Stimulated activated CD4-positive, alpha-beta T cell treated with anti-CD3 and anti-CD28 coated beads, TNF-alpha, amount 100 ng/mL, for 4 hours (primary cell): ENCODE measurements around the gene RASD1.

ENCODE experiments used
- DNase-seq, 3 experiments: peaks; one replicate each; pipeline ENCODE4 v3.0.0-alpha.2; 2020; ENCODE audit warnings: low read depth in 3 of 3

Gene RASD1

DNA sequence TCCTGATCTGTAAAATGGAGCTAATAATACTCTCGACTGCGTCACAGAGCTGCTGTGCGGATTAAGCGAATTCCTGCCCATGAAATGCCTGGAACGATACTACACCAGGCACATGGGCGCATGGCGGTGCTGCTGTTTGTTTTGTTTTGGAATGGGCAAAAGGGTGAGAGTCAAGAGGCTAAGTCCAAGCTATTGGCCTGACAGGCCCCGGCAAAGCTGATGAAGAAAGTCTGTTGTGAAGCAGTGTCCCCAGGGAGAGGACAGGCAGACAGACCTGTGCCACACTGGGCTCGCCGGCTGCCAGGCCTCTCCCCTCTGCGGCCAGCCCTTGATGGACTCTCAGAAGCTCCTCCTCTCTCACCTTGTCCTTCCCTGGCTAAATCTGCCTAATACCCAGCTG is 31.3 kb upstream of the RASD1 start:
- DNase-seq = no peak

DNA sequence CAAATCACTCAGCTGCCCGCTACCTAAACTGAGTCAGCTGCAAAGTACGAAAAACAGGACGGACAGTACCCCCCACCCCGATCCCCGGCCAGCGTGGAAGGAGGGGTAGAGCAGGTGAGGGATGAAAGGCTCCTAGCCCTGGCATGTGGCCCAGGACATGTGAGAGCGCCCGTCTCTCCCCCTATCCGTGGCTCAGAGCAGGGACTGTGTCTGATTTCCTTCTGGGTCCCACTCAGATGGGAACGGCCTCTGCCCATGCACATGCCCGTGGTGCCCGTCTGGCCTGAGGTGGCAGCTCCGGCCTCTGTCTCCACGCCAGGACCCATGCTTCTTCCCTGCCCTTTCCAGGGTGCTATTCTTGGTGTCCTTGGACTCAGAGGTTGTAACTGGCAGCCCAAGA is 30.2 kb upstream of the RASD1 start:
- DNase-seq = no peak

DNA sequence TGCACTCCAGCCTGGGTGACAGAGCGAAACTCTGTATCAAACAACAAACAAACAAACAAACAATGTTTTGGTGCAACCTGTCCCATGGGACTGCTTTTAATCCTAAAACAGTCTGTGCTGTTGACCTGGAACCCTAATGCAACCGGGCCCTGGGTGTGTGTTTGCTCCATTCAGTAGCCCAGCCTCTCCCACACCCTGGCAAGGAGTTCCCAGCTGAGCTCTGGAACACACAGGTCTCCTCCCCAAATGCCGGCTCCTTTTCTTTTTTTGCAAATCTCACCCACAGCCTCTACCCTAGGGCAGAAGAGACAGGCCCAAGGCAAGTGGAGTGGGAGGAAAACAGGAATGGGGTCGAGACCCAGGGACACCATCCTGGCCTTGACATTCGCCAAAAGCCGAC is 29.8 kb upstream of the RASD1 start:
- DNase-seq = no peak

DNA sequence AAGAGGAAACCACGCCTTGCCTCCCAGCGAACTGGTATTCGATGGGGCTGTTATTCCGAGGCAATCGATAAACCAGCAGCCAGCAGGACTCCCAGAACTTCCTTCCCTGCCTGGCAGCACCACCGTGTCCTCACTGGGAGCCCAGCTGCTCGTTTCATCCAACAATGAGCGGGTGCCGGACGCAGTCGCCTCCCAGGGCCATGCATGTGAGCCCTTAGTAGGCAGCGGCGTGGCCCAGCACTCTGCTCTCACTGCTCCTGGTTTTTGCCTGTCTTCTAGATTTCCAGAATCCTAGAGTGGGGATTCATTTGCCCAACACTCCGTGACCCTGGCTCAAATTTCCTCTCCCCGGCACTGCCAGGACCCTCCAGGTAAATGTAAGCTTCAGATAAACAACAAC is 29.1 kb upstream of the RASD1 start:
- DNase-seq = no peak

DNA sequence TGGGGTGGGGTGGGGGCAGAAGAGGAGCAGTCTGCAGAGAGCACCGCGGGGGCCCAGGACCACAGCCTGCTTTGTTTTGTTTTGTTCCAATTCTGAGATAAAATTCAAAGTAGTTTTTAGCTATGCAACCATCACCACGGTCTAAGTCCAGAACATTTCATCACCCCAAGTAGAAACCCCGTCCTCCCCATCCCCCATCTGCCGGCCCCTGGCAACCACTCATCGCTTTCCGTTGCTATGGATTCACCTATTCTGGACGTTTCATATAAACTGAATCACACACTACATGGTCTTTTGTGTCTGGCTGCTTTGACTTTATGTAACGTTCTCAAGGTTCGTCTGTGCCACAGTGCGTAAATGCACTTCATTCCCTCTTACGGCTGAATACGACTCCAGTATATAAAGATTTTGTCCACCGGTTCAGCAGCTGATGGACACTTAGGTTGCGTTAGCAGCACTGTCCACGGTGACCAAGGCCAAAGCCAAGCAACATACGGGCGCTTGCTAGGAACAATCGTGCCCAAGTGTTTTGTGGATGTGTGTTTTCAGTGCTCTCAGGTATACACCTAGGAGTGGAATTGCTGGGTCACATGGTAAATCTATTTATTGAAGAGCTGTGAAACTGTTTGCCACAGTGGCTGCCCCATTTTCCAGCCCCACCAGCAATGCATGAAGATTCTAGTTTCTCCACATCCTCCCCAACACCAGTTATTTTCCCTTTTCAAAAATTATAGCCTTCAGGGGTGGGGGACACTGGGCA is 27.7 kb upstream of the RASD1 start:
- no peak for DNase-seq

DNA sequence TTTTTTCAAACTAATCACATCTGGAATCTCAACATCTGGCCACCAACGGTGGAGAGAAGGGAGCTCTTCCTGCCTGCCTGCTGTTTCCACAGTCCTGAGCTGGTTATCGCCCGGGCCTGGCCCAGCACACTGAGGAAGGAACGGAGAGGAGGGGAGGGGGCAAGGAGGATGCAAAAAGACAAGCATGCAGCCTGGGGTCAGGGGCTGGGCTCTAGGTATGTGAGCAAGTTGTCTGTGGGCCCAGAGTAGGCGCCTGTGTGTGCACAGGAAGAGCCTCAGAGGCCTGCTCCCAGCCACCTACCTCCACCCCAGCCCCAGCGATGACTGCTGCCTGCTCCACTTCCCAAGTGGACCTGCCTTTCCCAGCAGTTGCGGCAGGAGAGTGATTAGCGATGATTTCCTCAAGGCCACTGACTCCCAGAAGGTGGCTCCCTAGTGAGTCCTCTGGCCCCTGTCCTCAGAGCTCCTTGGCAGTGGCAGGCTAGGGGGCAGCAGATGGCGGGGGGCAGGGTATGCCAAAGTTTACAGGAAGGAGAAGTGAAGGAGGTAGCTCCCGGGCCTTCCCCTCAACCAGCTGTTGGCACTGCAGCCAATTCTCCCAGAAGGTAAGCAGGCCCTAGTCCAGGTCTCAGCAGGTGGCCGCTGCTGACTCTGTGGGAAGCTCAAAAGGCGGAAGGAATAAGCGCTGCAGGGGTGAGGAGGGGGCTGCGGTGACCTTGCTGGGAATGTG is 27.0 kb upstream of the RASD1 start:
- no peak for DNase-seq

DNA sequence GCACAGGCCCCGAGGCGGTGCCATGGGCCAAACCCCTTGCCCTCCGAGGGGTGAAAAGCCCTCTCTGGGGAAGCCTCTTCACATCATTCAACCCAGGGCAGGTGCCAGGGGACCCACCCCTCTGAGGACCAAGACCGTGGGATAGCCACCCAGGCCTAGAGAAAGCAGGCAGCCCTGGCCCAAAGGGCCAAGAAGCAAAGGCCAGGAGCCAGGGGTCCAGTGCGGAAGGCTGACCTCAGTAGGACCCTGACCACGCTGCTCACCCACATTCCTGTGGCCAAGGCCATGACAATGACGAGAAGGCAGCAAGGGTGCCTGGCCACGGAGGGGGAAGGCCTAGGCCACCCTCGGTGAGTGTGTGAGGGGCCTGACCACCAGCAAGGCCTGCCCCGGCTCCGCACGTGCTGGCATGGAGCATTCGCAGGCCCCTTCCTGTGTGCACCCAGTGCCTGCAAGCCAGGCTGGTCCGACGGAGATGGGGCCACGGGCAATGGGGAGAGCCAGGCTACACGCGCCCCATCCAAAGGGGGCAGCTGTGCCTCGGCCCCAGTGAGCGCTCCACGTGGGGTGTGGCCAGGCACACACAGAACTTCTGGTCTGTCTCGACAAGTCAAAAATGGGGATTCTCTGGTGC is 24.5 kb upstream of the RASD1 start:
- DNase-seq = no peak

DNA sequence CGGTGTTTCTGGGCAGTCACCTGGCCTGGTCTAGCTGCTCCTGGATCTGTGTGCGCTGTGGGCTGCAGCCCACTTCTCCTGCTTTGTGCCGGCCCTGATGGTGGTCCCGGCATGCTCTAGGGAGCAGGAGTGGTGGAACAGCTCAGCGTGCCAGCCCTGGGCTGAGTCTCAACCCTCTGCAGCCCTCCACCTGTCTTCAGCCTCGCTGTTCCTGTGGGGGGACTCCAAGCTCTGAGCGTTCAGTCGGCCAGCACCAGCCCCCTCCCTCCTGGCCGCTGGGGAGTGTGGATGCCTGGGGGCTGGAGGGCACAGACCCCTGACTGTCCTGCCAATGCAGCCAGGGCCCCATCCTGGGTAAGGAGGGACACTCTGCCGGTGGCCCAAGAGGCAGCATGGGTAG is 23.7 kb upstream of the RASD1 start:
- no peak for DNase-seq

DNA sequence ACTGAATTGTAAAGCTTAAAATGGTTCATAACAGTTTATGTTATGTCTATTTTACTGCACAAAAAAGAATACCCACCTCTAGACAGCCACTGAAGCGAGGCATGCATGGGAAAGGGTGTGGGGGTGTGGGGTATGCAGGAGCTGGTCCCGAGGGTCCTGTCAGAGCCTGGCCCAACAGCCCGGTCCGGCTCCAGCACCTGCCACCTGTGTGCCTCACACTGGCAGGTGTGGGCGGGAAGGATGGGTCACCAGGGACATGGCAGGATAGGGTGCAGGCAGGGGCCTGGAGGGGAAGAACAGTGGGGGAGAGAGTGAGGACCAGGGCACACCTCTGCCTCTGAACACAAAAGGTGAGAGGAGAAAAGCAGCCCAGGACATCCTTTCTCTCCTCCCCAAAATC is 22.8 kb upstream of the RASD1 start:
- no peak for DNase-seq

DNA sequence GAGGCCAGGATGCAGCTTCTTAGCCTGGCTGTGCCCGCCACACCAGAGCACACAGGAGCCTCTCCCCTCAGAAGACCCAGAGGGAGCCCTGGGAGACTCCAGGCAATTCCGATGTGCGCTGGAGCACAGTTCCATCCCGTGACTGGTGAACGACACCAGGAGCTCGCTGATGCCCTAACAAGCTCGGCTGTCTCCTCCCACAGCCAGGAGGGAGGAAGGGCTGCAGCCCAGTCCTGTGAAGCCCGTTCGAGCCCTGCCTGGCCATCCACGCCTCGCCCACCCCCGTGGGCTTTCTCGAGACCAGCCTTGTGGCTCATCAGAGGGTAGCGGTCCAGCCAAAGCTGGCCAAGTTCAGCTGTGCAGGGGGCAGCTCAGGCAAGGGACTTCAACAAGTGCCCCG is 21.8 kb upstream of the RASD1 start:
- no peak for DNase-seq

DNA sequence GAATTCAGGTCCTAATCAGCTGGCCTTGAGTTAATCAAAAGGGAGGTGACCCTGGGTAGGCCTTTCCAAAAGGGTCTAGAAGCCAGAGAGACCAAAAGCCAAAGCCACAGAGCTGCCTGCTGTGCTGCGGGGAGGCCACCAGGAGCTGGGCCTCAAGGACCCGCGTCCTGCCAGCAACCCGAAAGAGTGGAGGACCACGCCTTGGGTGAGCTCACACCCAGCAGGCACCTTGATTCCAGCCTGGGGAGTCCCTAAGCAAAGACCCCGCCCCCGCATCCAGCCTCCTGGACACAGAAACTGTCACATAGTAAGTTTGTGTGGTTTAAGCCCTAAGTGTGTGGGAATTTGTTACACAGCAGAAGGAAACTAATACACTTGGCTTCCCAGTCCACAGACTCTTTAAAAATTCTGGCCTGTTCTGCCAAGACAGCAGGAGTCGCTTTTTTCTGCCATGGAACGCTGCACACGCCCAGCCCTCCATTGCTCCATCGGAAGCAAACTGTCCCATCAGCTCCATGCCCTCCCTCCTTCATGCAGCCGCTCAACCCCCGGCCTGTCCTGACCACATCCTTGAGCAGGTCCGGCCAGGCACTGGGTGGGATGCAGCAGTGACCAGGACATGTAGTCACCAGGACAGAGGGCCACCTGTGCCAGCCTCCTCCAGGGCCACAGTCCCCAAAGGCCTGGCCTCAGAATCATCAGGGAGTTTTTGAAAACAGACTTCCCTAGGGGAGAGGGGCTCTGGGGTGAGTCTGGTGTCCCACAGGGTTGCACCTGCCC is 20.9 kb upstream of the RASD1 start:
- no peak for DNase-seq

DNA sequence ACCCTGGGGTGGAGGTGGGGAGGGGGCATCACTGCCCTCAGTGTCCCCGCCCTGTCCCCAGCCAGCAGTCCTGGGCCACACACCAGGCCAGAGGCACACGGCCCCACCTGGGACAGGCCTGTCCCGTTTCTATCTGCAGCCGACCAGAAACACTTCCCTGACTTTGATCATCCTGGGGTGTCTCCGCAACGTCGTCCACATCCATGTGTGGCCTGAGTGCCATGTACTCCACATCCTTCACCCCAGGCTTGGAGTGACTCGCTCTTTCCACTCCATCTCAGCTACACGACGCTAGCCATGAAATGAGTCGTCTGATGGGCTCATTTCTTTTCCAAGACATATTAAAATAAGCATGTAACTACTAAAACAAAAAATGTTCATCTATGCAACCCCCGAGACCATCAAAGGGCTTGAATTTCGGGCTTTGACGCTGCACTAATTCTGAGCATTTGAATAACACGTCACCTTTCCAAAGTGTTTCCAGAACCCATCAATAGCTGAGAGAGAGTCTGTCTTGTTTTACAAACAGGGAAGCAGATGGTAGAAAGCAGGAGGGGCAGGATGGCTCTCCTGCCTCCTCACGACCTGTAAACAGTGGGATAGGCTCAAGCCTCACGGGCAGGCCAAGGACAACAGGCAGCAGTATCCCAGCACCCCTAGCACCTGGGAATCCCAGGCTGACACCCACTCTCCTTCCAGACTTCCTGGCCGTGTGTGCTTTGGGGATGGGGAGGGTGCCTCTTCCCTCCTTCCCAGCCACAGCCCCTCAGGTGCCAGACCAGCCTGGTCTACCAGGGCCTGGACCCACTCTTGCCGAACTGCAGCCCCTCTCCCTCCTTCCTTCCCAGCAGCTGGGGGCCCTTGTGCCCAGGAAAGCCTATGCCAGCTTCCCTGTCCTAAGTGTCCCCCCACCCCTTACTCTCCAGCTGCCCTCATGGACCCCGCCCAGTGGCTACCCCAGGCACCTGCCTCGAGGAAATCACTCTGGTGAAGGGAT is 20.0 kb upstream of the RASD1 start:
- no peak for DNase-seq

DNA sequence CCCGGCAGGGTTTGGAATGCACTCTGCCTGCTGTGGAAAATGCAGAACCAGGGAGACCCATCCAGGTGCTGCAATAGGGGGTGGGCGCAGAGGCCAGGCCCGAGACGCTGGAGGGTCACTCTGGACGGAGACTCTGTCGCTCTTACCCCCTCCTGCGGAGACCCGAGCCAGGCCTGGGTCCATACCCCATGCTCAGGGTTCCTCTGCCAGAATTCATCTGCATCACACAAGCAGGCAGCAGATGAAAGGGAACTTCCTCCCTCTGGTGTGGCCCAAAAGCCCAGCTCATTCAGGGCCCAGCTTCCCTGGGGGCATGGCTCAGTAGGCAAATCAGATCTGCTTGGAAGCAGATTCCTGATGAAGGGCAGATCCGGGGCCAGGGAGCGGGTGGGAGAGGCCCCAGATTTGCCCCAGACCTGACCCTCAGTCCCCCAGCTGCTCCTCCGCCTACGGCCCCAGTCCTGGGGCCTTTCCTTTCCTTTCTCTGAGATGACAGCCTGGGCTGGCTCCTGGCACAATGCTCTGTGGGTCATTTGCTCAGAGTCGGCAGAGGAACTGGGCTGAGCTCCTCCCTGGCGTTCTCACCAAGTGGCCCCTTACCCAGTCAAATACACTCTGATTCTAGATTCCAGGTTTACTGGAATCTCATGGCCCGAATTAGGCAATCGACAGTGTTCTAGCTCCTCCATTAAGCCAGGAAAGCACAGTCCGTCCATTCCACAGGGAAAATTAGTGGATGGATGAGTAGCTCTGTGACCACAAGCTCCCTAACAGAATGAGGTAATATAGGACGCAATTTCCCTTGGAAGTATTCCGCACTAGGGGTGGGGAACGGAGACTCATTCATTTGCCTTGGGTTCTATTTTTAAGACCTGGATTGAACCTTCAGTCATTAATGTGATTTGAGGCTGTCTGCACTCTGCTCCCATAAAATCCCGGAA is 19.1 kb upstream of the RASD1 start:
- DNase-seq = no peak

DNA sequence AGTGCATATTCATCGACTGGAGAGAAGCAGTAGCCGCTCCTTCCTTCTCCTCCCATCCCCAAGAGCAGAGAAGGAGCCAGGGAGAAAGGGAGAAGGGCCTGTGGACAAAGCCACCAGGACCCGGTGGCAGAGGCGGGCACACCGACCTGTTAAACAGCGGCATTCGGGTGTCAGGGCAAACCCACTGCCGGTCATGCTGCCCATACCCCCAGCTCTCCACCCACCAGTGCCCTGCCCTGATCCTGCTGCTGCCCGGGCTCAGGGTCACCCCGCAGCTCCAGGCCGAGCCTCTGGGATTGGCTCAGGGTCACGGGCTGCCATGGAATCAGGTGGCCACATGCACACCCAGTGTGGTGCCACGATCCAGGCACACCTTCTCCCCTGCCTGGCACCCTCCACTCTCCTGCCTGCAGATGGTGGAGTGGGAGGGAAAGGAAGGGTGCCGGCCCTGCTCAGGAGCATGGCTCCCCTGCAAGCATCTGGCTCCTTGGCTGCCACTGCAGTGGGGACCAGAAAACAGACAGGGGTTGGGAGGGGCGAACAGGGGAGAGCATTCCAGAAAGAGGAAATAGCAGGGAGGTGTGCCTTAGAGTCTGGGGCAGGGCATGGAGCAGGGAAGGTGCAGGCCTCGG is 18.3 kb upstream of the RASD1 start:
- no peak for DNase-seq

DNA sequence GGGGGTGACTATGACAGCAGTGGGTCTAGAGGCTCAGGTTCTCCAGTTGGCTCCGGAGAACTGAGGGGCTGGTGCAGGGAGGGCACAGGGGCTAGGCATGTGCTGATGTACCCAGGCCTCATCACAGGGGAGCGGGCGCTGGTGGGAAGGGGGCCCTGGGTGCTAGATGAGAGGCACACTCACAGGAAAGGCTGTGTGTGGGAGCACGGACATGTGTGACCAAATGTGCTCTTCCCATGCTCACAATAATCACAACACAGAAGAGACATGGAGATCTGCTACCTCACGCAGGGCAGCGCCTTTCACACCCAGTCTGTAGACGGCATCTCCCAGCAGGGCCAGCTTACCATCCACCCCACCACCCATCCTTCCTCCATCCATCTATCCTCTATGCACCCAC is 17.4 kb upstream of the RASD1 start:
- DNase-seq = no peak

DNA sequence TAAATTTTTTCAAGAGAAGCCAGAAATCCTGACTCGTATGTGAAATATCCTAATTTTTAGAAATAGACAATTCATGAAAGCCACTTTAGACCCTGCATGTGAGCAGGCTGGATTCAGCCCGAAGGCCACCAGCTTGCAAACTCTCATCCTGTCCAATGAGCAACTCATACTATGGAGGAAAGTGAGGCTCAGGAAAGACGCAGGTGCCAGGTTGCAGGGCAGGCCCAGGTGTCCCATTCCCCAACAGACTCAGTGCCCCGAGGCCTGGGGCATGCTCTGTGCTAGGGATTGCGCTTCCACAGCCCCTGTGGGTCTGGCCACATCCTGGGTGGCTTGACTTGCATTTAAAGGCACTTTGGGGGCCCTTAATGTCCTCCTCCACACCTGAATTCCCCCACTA is 16.7 kb upstream of the RASD1 start:
- no peak for DNase-seq

DNA sequence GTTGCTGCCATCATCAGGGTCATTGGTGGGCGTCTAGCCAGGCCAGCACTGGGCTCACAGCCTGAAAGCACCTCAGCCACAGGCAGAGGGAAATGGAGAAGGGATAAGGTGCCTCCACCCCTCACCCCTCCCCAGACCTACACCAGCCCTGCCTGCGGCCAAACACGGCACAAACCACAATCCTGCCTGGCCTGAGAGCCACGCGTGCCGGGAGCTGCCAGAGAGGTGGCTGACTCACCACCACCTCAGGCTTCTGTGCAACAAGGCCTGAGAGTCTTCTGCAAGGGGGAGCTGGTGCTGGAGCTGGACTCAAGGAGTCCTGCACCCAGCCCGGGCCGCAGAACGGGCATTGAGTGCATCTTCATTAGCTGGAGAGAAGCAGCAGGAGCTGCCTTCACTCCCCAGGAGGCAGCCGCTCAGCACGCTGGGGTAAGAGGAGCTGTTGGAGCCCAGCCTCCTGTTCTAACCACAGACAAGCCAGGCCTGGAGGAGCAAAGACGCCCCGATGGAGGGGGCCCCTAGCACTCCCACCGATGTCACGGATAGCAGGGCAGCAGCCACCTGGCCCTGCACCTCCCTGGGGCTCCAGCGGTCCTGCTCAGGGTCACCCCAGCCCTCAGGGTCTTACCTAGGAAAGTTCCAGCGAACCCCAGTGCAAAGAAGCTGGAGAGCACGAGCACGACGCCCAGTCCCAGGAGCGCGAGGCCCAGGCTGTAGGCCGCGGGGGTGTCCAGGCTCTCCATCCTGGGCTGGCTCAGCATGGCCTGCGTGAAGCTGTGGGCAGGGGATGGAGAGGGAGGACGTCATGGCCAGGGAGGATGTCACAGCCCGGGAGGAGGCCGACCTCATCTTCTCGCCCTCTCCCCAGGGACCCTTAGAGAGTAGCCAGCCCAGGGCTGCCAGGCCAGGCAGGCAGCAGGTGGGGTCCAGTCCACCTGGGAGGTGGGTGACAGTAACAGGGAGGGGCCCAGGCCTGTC is 16.0 kb upstream of the RASD1 start:
- DNase-seq = no peak

DNA sequence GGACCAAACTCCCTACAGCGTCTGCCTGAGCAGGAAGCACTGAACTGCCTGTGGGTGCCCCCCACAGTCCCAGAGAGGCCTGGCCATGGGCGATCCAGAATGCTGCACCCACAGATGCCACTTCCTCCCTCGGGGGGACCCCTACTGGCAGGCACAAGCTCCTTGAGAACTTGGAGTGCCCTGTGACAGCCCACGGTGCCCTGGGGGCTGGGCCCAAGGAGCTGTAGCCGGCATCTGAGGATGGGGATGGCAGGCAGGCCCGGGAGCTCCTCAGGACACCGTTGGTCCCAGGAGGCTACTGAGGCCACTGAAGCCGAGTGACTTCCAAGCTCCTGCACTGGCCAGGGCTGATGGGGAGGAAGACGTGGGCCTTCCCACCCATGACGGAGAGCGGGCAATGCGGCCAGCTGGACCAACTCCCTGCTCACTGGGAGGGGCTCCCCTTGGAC is 15.1 kb upstream of the RASD1 start:
- DNase-seq = no peak
